Measurements from ENCODE around the gene TES. TPM values are rescaled to one million over a fixed set of nuclear protein-coding genes. Genes with fewer than 3 reads are reported as not detected.

TES gene
- total RNA-seq, 1 donor from 2014 or later: 232 TPM

DNA sequence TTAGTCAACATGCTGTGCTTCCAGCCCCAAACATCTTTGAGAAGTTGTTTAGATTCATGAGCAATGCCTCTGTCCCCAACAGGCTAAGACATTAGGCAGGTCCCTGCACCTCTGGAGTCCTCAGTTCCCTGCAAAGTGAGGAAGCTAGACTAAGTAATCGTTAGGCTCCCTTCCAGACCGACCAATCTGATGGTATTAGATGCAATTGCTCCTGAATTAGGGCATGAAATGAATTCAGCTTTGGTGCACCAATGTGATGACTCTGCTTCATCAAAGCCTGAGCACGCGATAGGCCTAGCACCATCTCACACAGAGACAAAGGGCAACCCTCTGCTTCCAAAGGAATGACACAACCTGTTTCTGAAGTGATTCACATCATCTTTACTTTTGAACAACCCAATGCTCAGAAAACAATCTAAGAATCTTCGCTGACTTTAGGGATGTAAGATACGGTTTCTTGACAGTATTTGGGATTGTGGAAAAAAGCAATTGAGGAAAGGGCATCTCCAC lies 723 bp upstream of the TES start:
- H3K9me3 Mint-ChIP-seq (ENCODE audit: unreplicated experiment): no peaks in the 10 kb centered on the region
- peaks cover 3% of the 10 kb centered on the region for H3K36me3 Mint-ChIP-seq (ENCODE audit: unreplicated experiment)
- DNase-seq (ENCODE audit: extremely low spot score, unreplicated experiment): no peak
- no peaks in the 10 kb centered on the region for H3K27me3 Mint-ChIP-seq (ENCODE audit: unreplicated experiment)
- peak overlapping the region; percentile 44 for H3K27ac Mint-ChIP-seq (ENCODE audit: unreplicated experiment)
- TF ChIP-seq, protein P1, sequence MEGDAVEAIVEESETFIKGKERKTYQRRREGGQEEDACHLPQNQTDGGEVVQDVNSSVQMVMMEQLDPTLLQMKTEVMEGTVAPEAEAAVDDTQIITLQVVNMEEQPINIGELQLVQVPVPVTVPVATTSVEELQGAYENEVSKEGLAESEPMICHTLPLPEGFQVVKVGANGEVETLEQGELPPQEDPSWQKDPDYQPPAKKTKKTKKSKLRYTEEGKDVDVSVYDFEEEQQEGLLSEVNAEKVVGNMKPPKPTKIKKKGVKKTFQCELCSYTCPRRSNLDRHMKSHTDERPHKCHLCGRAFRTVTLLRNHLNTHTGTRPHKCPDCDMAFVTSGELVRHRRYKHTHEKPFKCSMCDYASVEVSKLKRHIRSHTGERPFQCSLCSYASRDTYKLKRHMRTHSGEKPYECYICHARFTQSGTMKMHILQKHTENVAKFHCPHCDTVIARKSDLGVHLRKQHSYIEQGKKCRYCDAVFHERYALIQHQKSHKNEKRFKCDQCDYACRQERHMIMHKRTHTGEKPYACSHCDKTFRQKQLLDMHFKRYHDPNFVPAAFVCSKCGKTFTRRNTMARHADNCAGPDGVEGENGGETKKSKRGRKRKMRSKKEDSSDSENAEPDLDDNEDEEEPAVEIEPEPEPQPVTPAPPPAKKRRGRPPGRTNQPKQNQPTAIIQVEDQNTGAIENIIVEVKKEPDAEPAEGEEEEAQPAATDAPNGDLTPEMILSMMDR (IDR thresholded peaks at IDR 0.05): no peak
- H3K4me1 Mint-ChIP-seq (ENCODE audit: unreplicated experiment): peaks cover 36% of the 10 kb centered on the region
- peak overlapping the region; percentile 95 for H3K4me3 Mint-ChIP-seq (ENCODE audit: unreplicated experiment)

DNA sequence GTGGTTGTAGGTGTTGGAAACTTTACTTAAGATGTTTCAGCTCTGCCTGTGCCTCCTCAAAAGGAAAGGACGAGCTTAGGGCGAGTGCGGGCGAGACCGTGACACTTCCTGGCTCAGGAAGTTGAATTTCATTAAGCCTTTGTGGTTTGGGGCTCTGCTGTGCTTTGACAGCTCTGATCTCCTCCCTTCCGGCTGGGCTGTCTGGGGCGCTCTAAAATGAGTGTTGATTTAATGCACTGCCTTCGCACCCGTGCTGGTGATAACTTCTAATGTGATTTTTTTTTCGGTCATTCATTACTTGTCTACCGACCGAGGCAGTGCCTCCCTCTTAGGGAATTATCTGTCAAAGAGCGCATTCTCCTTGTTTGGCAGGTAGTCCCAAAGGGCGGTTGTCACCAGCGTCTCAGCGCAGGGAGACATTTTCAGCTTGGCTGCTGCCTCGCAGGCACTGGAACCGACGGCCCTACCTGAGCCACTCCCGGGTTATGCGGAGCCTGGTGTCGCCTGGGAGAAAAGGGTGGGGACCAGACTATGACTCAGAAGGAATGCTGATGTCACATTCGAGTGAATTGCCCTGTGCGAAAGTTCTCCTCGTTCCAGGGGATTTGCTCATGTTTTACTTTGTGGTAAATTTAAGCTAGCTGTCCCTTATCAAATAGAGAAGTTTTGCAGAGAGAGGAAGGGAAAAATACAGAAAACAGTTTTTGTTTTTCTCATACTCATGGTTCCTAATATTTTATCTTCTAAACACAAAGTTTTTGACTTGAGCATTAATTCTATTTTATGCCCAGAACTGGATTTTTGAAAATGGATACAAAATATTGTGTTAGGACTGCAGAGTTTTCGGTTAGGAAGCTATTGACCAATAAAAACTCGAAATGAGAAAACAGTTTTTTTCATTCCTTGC lies 920 bp downstream of the TES start:
- no peaks in the 10 kb centered on the region for H3K27me3 Mint-ChIP-seq (ENCODE audit: unreplicated experiment)
- TF ChIP-seq, protein P1 (IDR thresholded peaks at IDR 0.05): no peak
- peaks cover 3% of the 10 kb centered on the region for H3K36me3 Mint-ChIP-seq (ENCODE audit: unreplicated experiment)
- peak overlapping the region; percentile 98 for H3K27ac Mint-ChIP-seq (ENCODE audit: unreplicated experiment)
- H3K4me1 Mint-ChIP-seq (ENCODE audit: unreplicated experiment): peaks cover 52% of the 10 kb centered on the region
- DNase-seq (ENCODE audit: extremely low spot score, unreplicated experiment): peak; percentile 90
- no peaks in the 10 kb centered on the region for H3K9me3 Mint-ChIP-seq (ENCODE audit: unreplicated experiment)
- peak overlapping the region; percentile 96 for H3K4me3 Mint-ChIP-seq (ENCODE audit: unreplicated experiment)

DNA sequence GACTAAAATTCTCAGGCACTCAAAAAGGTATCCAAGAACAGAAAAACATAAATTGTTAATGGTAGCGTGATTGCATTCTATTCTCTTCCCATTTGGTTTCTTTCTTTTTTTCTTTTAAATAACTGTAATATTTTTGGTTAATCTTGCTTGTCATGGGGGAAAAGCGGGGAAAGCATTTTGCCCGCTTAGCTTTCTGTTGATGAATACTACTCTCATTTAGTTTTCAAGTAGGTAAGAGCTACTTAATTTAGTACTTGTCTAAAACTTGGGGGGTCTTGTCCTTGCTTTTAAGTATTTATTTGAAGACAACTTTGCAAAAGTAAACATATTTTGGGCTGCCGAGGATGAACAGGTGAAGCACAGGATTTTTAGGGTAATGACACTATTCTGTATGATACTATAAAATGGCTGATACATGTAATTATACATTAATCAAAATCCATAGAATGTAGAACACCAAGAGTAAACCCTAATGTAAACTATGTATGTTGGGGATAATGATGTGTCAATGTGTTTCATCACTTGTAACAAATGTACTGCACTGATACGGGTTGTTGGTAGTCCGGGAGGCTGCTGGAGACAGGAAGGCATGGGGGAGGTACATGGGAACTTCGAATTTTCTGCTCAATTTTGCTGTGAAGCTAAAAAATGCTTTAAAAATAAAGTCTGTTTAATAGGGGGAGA lies 1.7 kb downstream of the TES start:
- H3K4me3 Mint-ChIP-seq (ENCODE audit: unreplicated experiment): peak overlapping the region; percentile 96
- no peaks in the 10 kb centered on the region for H3K27me3 Mint-ChIP-seq (ENCODE audit: unreplicated experiment)
- TF ChIP-seq, protein P1 (IDR thresholded peaks at IDR 0.05): no peak
- peaks cover 57% of the 10 kb centered on the region for H3K4me1 Mint-ChIP-seq (ENCODE audit: unreplicated experiment)
- no peaks in the 10 kb centered on the region for H3K9me3 Mint-ChIP-seq (ENCODE audit: unreplicated experiment)
- peaks cover 3% of the 10 kb centered on the region for H3K36me3 Mint-ChIP-seq (ENCODE audit: unreplicated experiment)
- no peak for DNase-seq (ENCODE audit: extremely low spot score, unreplicated experiment)
- H3K27ac Mint-ChIP-seq (ENCODE audit: unreplicated experiment): peak overlapping the region; percentile 98

DNA sequence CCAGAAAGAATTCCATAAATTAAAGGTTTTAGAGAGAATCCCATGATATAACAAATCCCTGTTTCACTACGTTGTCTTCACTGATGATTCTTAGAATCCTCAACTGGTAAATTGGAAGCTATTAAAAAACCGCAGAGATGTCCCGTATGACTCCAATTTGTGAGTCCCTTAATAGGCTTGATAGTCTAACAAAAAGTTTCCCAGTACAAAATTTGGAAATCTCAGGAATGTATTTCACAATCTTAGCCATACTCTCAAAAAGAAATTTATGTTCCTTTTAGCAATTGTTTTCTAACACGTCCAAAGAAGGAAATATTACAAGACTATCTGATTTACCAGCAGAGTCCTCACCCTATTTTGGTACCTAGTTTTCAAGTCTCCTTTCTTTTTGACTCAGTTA lies 2.5 kb downstream of the TES start:
- H3K27ac Mint-ChIP-seq (ENCODE audit: unreplicated experiment): peak overlapping the region; percentile 98

More for the DNA sequence above, 2.5 kb downstream of the TES start:
- TF ChIP-seq, protein P1 (IDR thresholded peaks at IDR 0.05): no peak
- peaks cover 60% of the 10 kb centered on the region for H3K4me1 Mint-ChIP-seq (ENCODE audit: unreplicated experiment)
- peak overlapping the region; percentile 96 for H3K4me3 Mint-ChIP-seq (ENCODE audit: unreplicated experiment)
- no peaks in the 10 kb centered on the region for H3K27me3 Mint-ChIP-seq (ENCODE audit: unreplicated experiment)
- H3K9me3 Mint-ChIP-seq (ENCODE audit: unreplicated experiment): no peaks in the 10 kb centered on the region
- peaks cover 3% of the 10 kb centered on the region for H3K36me3 Mint-ChIP-seq (ENCODE audit: unreplicated experiment)
- no peak for DNase-seq (ENCODE audit: extremely low spot score, unreplicated experiment)
